H9 (cell line): ENCODE results near the gene AZGP1. TPM values are rescaled to one million over a fixed set of nuclear protein-coding genes. Genes with fewer than 3 reads are reported as not detected.

Experiments
- DNase-seq: peaks from one replicate; pipeline ENCODE4 v3.0.0-alpha.2; 2017
- H2AFZ ChIP-seq: one replicate; pipeline ENCODE4 v1.6.1; 2013; ENCODE audit warnings: mild to moderate bottlenecking, low read length, control low read depth, moderate library complexity
- H2AK5ac ChIP-seq: 2 replicates; pipeline ENCODE4 v1.6.1; 2013; ENCODE audit warnings: low read length, control low read depth, mixed read lengths; ENCODE audit not compliant: insufficient read length
- H2BK120ac ChIP-seq: one replicate; pipeline ENCODE4 v1.6.1; 2013; ENCODE audit warnings: low read depth, mild to moderate bottlenecking, low read length, control low read depth, inconsistent platforms; ENCODE audit not compliant: poor library complexity, severe bottlenecking
- H2BK12ac ChIP-seq: 2 replicates; pipeline ENCODE4 v1.6.1; 2013; ENCODE audit warnings: low read length, control low read depth, mixed read lengths, low read depth; ENCODE audit not compliant: insufficient read length
- H2BK15ac ChIP-seq: 2 replicates; pipeline ENCODE4 v1.6.1; 2013; ENCODE audit warnings: low read depth, low read length, control low read depth
- H2BK20ac ChIP-seq: one replicate; pipeline ENCODE4 v1.6.1; 2013; ENCODE audit warnings: low read depth, mild to moderate bottlenecking, low read length, control low read depth, inconsistent platforms; ENCODE audit not compliant: poor library complexity, severe bottlenecking
- H2BK5ac ChIP-seq: 2 replicates; pipeline ENCODE4 v1.6.1; 2013; ENCODE audit warnings: low read length, control low read depth, mixed read lengths; ENCODE audit not compliant: insufficient read length
- H3K14ac ChIP-seq: 2 replicates; pipeline ENCODE4 v1.6.1; 2013; ENCODE audit warnings: low read length, control low read depth; ENCODE audit not compliant: insufficient read depth
- H3K18ac ChIP-seq: 2 replicates; pipeline ENCODE4 v1.6.1; 2013; ENCODE audit warnings: low read depth, mild to moderate bottlenecking, mixed read lengths, low read length, control low read depth; ENCODE audit not compliant: insufficient read length
- H3K23ac ChIP-seq: 2 replicates; pipeline ENCODE4 v1.6.1; 2013; ENCODE audit warnings: low read length, control low read depth, mixed read lengths, low read depth; ENCODE audit not compliant: insufficient read length
- H3K23me2 ChIP-seq: 2 replicates; pipeline ENCODE4 v1.6.1; 2013; ENCODE audit warnings: low read depth, mild to moderate bottlenecking, mixed read lengths, low read length, control low read depth; ENCODE audit not compliant: insufficient read length, poor library complexity, severe bottlenecking
- H3K27ac ChIP-seq: 2 replicates; pipeline ENCODE4 v1.5.1; 2013; ENCODE audit warnings: low read length, control low read depth, mixed read lengths, low read depth; ENCODE audit not compliant: insufficient read length
- H3K27me3 ChIP-seq: 2 replicates; pipeline ENCODE4 v1.6.1; 2013; ENCODE audit warnings: low read length, control low read depth, inconsistent platforms; ENCODE audit not compliant: insufficient read depth
- H3K4ac ChIP-seq: 2 replicates; pipeline ENCODE4 v1.6.1; 2013; ENCODE audit warnings: low read depth, mild to moderate bottlenecking, control low read depth, inconsistent platforms, low read length, moderate library complexity
- H3K4me1 ChIP-seq: 2 replicates; pipeline ENCODE4 v1.6.1; 2013; ENCODE audit warnings: low read length, control low read depth, inconsistent platforms; ENCODE audit not compliant: insufficient read depth
- H3K4me2 ChIP-seq: 2 replicates; pipeline ENCODE4 v1.6.1; 2013; ENCODE audit warnings: low read length, control low read depth, mixed read lengths; ENCODE audit not compliant: insufficient read length, insufficient read depth
- H3K56ac ChIP-seq: 2 replicates; pipeline ENCODE4 v1.6.1; 2013; ENCODE audit warnings: low read depth, mild to moderate bottlenecking, mixed read lengths, low read length, control low read depth; ENCODE audit not compliant: insufficient read length
- H3K79me1 ChIP-seq: 2 replicates; pipeline ENCODE4 v1.6.1; 2013; ENCODE audit warnings: low read depth, mild to moderate bottlenecking, moderate library complexity, low read length, control low read depth, inconsistent platforms; ENCODE audit not compliant: insufficient read depth, poor library complexity, severe bottlenecking
- H3K79me2 ChIP-seq: 2 replicates; pipeline ENCODE4 v1.6.1; 2013; ENCODE audit warnings: low read length, control low read depth, inconsistent platforms; ENCODE audit not compliant: insufficient read depth
- H3K9ac ChIP-seq: 2 replicates; pipeline ENCODE4 v1.6.1; 2013; ENCODE audit warnings: low read length, control low read depth, mixed read lengths; ENCODE audit not compliant: insufficient read length; ENCODE audit errors: extremely low read depth
- H3K9me3 ChIP-seq: one replicate; pipeline ENCODE4 v1.6.1; 2013; ENCODE audit warnings: low read depth, low read length, inconsistent platforms; ENCODE audit not compliant: control insufficient read depth
- H3T11ph ChIP-seq: one replicate; pipeline ENCODE4 v1.6.1; 2013; ENCODE audit warnings: mild to moderate bottlenecking, low read length, control low read depth, inconsistent platforms
- H4K20me1 ChIP-seq: one replicate; pipeline ENCODE4 v1.6.1; 2013; ENCODE audit not compliant: control insufficient read depth, insufficient read length, insufficient read depth
- H4K5ac ChIP-seq: 2 replicates; pipeline ENCODE4 v1.6.1; 2013; ENCODE audit warnings: low read depth, mild to moderate bottlenecking, mixed read lengths, low read length, control low read depth; ENCODE audit not compliant: insufficient read length
- H4K8ac ChIP-seq: replicated peaks from 2 replicates; pipeline ENCODE4 v1.6.1; 2013; ENCODE audit warnings: low read length, control low read depth, mixed read lengths, low read depth; ENCODE audit not compliant: insufficient read length
- H4K91ac ChIP-seq: 2 replicates; pipeline ENCODE4 v1.6.1; 2013; ENCODE audit warnings: low read depth, mild to moderate bottlenecking, moderate library complexity, mixed read lengths, low read length, control low read depth; ENCODE audit not compliant: insufficient read length
- H3K27ac Mint-ChIP-seq, 3 experiments: 2 replicates in 2 of 3; 3 replicates in 1 of 3; pipeline ENCODE4 v1.8.0; 2020 to 2021; ENCODE audit warnings: mixed read lengths in 3 of 3, mild to moderate bottlenecking in 1 of 3, moderate library complexity in 1 of 3
- H3K27me3 Mint-ChIP-seq: 2 replicates; pipeline ENCODE4 v1.8.0; 2021; ENCODE audit warnings: low read depth, mild to moderate bottlenecking, moderate library complexity, mixed read lengths
- H3K36me3 Mint-ChIP-seq, 3 experiments: 2 replicates in 2 of 3; 3 replicates in 1 of 3; pipeline ENCODE4 v1.8.0; 2020 to 2021; ENCODE audit warnings: low read depth in 3 of 3, mixed read lengths in 3 of 3; ENCODE audit not compliant: insufficient read depth in 1 of 3
- H3K4me1 Mint-ChIP-seq, 2 experiments: 2 replicates each; pipeline ENCODE4 v1.8.0; 2020; ENCODE audit warnings: mixed read lengths in 2 of 2
- H3K4me3 Mint-ChIP-seq, 2 experiments: 2 replicates in 1 of 2; 3 replicates in 1 of 2; pipeline ENCODE4 v1.8.0; 2020 to 2021; ENCODE audit warnings: mild to moderate bottlenecking in 2 of 2, mixed read lengths in 2 of 2, moderate library complexity in 1 of 2
- H3K9me3 Mint-ChIP-seq, 2 experiments: 2 replicates in 1 of 2; 3 replicates in 1 of 2; pipeline ENCODE4 v1.8.0; 2020; ENCODE audit warnings: mild to moderate bottlenecking in 2 of 2, mixed read lengths in 2 of 2, moderate library complexity in 1 of 2
- CTCF ChIP-seq: fragments of 200-600 bp; sonication (generic); conservative IDR thresholded peaks from 3 replicates; pipeline ENCODE4 v1.8.0; 2021; ENCODE audit warnings: antibody characterized with exemption, mild to moderate bottlenecking
- WGBS: extraction: QIAGEN DNeasy Blood & Tissue Kit; methylation state at CpG from one replicate; pipeline ENCODE4 v1.1.7; 2013; ENCODE audit warnings: missing lambda C conversion rate, low lambda C conversion rate, mixed read lengths; ENCODE audit not compliant: insufficient read length; ENCODE audit errors: extremely low coverage; 5-methylcytosine and 5-hydroxymethylcytosine counted together
- total RNA-seq: library from RNA; stranded (reverse); gene quantifications from 2 replicates; pipeline ENCODE4 v1.2.1, GENCODE V29; 2021

The AZGP1 gene
- total RNA-seq, 1 experiment from 2014 or later, result not detected

GRCh38 chr7:99943641-99944496 lies 32.0 kb downstream of the AZGP1 start:
- peak overlapping the region; percentile 16 for H3K9ac ChIP-seq
- peak overlapping the region; percentile 96 for H3K18ac ChIP-seq
- H3K79me2 ChIP-seq, result no peaks in the 10 kb centered on the region
- peak overlapping the region; percentile 40 for H3K4me2 ChIP-seq
- H2BK12ac ChIP-seq, result peak overlapping the region; percentile 94
- no peaks in the 10 kb centered on the region for H3K23me2 ChIP-seq
- H3K27me3 ChIP-seq, result no peaks in the 10 kb centered on the region
- Mint-ChIP-seq H3K27ac (peak overlapping the region; percentile 99 to 100 (median 100)), H3K36me3 (peaks cover 18 to 52% (median 31%) of the 10 kb centered on the region in 3 experiments), H3K4me1 (peaks cover 26 to 41% of the 10 kb centered on the region in 2 experiments), H3K27me3 (peaks cover 4% of the 10 kb centered on the region), H3K4me3 (peak overlapping the region; percentile 56 to 57), H3K9me3 (peaks cover 36 to 48% of the 10 kb centered on the region in 2 experiments)
- H3K4ac ChIP-seq, result no peak overlapping the region; the same call in 1 of the 2 replicates
- peak overlapping the region; percentile 100 for H3K27ac ChIP-seq
- TF ChIP-seq CTCF, result no peak
- no peaks in the 10 kb centered on the region for H3K79me1 ChIP-seq
- no peak overlapping the region for H2AFZ ChIP-seq
- peaks cover 11% of the 10 kb centered on the region; the same call in 1 of the 2 replicates for H3K4me1 ChIP-seq
- H4K8ac ChIP-seq, result no peak overlapping the region
- H4K20me1 ChIP-seq, result no peaks in the 10 kb centered on the region
- WGBS, result no CpG with 5 or more reads among the region's 14 CpGs
- H3T11ph ChIP-seq, result peak overlapping the region; percentile 67
- peak overlapping the region; percentile 83 for H3K14ac ChIP-seq
- no peaks in the 10 kb centered on the region for H3K9me3 ChIP-seq
- H2AK5ac ChIP-seq, result peak overlapping the region; percentile 72
- H2BK15ac ChIP-seq, result no peak overlapping the region
- peak; percentile 98 for DNase-seq
- peak overlapping the region; percentile 85 for H2BK120ac ChIP-seq
- H2BK5ac ChIP-seq, result peak overlapping the region; percentile 86
- peak overlapping the region; percentile 75 for H4K5ac ChIP-seq
- H2BK20ac ChIP-seq, result no peak overlapping the region
- H4K91ac ChIP-seq, result peak overlapping the region; percentile 75
- no peak overlapping the region for H3K23ac ChIP-seq
- peak overlapping the region; percentile 23 for H3K56ac ChIP-seq
